NCI-H446 treated with DMSO at 0.1 percent for 48 hours (cell line): ENCODE data around the gene TBC1D10A.

ENCODE experiments used
- DNase-seq: peaks from one replicate; lab custom pipeline; 2025; lab: John Stamatoyannopoulos, UW

Gene TBC1D10A

GRCh38 chr22:30245985-30246813 lies 80.5 kb downstream of the TBC1D10A start, which contains the start of gene LIF:
Gene LIF (minus strand): TSS chr22:30246759. CDS start chr22:30246695, 64 bp downstream.
- DNase-seq = no peak

- no peak for DNase-seq
These were observed 81.4 kb downstream of the TBC1D10A start for GRCh38 chr22:30245181-30245984.

GRCh38 chr22:30244641-30245040 lies 82.1 kb downstream of the TBC1D10A start:
- no peak for DNase-seq

GRCh38 chr22:30244066-30244465 lies 82.7 kb downstream of the TBC1D10A start:
- no peak for DNase-seq

GRCh38 chr22:30243661-30244060 lies 83.1 kb downstream of the TBC1D10A start:
- DNase-seq = no peak
